ENCODE results near the gene SLC38A10.

GRCh38 chr17:81247339-81247990, 47.6 kb downstream of the SLC38A10 start:
- TF ChIP-seq CTCF (IDR thresholded peaks at IDR 0.05 in 2 of 3, conservative IDR thresholded peaks at IDR 0.05 in 1 of 3; ENCODE audit: control insufficient read depth in 2 of 3, extremely low read depth in 1 of 3, insufficient read depth in 1 of 3, low read depth in 3 of 3, low read length in 3 of 3) (no peak), POLR2AphosphoS5 (IDR thresholded peaks at IDR 0.05; ENCODE audit: low read length) (no peak), FOXM1 (IDR thresholded peaks at IDR 0.05; ENCODE audit: low read depth, low read length) (no peak), EP300 (IDR thresholded peaks at IDR 0.05; ENCODE audit: borderline replicate concordance in 1 of 2, control insufficient read depth in 1 of 2, low read depth in 2 of 2, low read length in 2 of 2) (no peak), BHLHE40 (IDR thresholded peaks at IDR 0.05; ENCODE audit: borderline replicate concordance in 1 of 2, low read depth in 2 of 2, low read length in 1 of 2) (no peak), BRCA1 (IDR thresholded peaks at IDR 0.05; ENCODE audit: low read depth, low read length) (no peak), CBFB (IDR thresholded peaks at IDR 0.05; ENCODE audit: low read depth) (no peak), MEF2A (IDR thresholded peaks at IDR 0.05; ENCODE audit: insufficient read depth, low read depth, low read length) (no peak)
